HG03378 (cell line): ENCODE results near the gene CASZ1.

Experiments used
- ATAC-seq: cut with Tn5 transposase; IDR thresholded peaks from one replicate; pipeline ENCODE4 v1.9.1; 2021; ENCODE audit warnings: mild to moderate bottlenecking, moderate library complexity; ENCODE audit not compliant: unreplicated experiment

CASZ1 gene

DNA sequence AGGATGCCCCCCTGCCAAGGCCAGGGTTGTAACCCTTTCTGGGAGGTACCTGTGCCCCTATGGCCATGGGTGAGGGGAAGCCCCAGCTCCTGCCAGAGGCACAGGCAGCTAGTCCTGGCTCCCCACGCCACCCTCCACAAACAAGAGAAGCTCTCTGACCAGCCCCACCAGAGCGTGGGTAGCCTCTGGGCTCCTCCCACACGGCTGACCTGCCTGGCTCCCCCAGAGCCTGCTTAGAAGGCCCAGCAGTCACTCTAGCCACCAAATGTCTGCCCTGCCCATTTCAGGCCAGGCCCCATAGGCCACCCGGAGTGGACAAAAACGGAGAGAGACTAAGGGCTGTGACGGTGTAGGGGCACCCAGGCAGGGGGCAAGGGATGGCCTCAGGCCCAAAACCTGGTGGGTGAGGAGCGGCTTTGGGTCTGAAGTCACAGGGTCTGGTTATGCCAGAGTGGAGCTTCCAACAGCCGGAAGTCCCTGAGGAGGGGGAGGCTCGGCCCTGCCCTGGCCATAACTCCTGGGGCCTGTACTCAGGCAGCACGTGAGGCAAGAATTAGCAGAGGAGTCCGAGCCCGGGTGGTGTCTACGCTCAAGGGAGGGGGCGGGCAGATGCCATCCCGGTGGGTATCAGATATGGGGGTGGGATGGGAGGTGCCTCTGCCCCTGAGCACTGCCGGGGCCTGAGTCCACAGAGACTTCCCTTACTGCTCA is 155.4 kb downstream of the CASZ1 start:
- no peak for ATAC-seq

DNA sequence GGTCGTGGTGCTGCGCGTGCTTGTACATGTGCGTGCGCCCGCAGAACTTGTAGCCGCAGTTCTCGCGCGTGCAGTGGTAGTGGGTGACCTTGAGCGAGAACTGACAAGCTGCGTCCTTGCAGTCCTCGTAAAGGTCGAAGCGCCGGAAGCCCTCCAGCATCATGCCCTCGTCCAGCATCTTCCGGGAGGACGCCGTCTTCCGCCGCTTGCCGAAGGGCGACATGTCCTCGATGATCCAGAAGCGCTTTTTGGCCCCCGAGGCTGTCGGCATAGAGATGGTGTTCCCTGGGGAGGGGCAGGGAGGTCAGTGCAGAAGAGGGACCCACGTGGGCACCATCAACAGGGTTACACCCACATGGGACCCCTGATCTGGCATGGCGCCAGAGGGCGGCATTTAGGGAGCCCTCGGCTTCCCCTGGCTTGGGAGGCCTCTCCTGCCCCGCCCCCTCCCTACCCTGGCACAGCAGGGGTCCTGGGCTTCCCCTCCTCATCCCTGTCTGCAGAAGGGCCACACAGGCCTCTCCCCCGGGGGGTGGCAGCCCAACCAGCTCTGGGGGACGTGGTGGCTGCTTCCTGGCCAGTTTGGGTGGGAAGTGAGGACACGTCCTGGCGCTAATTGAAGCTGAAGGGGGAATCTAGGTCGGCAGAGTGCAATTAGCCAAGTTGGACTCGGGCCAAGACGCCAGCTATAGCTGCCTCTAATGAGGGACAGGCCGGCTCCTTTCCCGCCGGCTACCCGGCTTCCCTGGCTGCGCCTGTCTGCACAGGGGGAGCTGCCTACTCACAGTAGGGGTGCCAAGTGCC is 156.5 kb downstream of the CASZ1 start:
- no peak for ATAC-seq

DNA sequence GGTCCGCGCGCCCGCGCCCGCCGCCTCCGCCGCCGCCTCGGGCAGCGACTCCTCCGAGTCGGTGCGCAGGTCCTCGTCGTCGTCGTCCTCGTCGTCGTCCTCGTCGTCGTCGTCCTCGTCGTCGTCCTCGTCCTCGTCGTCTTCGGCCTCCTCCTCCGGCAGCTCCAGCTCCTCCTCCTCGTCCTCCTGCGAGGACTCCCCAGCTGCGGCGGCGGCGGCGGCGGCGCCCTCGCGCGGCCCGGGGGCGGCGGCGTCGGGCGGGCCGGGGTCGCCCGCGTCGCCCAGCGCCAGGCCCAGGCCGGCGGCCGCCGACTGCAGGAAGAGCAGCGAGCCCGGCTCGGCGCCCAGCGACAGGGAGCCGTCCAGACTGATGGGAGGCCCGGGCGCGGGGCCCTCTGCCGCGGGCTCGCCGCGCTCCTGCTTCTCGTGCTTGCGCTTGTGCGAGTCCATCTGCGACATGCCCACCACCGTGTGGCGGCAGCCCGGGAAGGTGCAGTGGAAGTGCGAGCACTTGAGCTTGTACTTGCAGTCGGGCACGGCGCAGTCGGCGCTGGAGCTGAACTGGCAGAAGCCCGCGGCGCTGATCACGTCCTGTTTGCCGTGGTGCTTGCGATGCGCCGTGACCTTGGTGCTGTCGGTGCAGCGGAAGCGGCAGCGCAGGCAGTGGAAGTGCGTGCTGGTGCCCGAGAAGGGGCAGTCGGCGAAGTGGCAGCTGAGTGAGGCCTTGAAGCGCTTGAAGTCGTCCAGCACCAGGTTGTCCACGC is 157.3 kb downstream of the CASZ1 start:
- no peak for ATAC-seq

DNA sequence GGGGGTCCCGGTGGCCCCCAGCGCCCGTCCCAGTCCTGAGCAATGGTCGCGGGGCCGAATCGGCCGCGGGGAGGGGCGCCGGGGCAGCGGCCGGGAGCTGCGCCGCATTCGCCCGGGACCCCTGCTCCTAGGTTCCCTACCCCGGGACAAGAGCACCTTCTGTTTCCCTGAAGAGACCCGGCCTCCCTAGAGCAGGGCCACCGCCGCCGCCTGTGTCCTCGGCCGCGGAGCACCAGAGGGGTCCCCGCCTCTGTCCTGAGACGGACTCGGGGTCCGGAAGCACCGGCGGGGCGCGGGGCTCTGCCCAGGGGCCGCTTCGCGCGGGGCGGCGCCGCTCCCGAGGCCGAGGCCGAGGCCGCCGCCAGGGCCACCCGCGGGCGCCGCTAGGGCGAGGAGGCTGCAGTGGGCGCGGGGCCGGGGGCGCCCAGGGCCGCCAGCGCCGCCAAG is 157.9 kb downstream of the CASZ1 start:
- ATAC-seq = no peak

DNA sequence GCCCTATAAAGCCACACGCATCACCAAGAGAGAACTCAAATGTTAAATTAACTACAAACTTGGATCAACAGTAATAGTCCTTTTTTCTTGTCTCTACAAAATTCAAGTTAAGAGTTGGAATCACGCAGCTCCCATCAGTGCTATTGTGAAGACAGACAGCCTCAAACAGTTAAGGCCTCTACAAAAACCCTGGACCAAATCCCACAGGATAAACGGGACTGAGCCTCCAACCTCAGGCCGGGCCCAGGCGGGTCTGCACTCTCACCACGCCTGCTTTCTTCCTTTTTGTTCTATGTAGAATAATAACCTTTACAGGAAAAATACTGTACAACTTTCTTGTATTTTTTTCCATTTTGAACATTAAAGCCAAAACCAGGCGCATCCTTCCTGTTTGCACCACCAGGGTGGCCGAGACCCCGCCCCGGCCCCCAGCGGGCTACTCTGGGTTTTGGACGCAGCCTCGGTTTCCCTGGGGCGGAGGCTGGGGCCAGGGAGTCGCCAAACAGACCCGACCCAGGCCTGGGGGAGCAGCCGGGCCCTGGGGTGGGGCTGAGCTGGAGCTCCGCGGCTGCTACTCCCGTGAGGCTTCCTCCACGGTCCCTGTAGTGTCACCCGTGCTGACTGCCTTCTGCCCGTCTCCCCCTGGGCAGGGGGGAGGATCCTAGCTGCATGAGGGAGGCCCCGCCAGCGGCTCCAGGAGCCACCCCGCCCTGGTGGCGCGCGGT is 158.4 kb downstream of the CASZ1 start:
- ATAC-seq = no peak

DNA sequence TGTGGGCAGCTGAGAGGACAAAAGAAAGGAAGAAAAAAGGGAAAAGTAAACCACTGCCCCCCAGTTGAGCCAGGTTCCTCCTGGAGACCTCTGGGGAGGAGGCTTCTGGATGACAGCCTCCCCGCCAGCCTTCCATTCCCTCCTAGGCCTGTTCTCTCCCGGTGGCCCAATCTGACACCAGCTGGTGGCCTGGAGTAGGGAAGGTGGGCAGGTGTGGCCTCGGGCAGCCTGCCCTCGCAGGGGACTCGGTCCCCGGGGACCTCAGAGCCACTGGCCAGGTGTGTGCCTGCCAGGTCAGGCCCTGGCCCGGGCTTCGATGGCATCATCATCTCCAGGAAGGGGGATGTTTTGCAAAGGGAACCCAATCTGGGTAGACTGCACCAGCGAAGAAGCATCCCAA is 159.0 kb downstream of the CASZ1 start:
- ATAC-seq = no peak

DNA sequence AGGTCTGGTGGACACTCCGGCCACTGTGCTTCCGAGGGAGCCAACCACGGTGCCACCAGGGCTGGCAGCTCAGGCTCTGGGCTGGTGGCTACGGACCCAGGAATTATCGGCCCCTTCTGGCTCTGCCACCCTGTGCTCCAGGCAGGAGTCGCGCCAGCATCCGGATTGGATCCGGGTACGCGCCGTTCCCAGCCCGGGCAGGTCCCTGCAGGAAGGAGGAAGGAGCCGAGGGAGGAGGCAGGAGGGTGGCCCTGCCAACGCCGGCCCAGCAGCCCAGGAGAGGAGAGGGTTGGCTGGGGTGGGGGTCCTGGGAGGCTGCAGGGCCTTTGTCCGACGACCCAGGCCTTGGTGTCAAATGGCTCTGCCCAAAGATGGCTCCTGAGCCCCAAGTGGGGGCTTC is 160.5 kb downstream of the CASZ1 start:
- no peak for ATAC-seq

DNA sequence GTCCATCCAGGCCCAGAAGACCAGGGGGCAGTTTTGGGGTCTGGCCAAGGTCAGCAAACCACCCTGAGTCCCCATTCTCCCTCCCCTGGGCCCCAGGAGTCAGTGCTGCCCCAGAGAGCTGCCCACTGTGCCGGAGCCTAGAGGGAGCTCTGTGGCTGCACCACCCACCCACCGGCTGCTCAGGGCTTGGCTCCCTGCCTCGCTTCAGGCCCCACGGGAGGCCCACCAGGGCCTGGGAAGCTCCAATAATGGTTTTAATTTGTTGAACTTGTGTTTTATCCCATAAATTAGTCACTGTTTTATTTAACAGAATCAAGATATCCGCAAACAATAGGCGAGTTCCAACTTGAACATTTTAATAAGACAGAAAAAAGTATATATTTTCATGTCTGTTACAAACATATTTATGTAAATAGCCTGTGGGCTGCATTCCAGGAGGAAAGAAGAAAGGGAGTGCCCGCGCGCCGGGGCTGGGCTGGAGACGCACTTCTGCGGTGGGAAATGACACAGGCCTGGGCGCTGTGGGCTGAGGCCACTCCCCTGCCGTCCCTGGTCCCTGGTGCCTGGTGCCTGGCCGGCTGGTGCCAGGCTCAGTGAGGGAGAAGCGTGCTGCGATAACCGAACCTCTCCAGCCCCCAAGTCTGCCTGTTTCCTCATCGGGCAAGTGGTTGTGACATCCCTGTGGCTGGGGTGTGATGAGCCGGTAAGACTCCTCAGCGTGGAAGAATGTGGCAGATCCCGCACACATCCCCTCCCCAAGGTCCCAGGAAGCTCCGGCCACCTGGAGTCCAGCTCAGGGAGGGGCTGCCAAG is 161.2 kb downstream of the CASZ1 start:
- ATAC-seq = no peak

DNA sequence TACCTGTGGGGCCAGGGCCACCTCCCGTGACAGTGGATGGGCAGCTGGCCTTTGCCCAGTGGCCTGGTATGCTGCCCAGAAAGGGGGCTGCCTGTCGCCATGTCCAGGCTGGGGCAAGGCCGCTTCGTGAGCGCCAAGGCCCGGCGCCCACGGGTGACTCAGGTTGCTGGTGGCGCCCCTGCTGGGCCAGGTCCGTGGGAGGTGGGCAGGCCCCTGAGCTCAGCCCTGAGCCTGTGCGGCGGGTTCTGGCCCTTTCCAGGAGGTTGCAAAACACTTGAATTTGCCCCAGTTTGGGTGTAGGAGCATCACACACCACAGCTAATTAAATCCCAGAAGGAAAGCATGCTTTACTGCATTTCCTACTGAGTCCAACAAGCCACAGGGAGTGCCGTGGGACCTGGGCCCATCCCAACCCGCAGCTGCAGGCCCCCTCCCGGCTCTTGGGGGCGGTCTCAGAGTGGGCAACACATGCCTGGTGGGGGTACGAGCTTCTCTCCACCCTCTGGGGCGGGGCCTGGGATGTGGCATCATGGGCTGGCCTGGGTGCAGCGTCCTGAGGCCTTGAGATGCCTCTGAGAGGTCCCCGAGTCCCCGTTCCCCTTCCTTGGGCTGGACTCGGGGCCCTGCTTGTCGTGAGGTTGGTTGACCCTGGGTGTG is 161.9 kb downstream of the CASZ1 start:
- ATAC-seq = no peak

DNA sequence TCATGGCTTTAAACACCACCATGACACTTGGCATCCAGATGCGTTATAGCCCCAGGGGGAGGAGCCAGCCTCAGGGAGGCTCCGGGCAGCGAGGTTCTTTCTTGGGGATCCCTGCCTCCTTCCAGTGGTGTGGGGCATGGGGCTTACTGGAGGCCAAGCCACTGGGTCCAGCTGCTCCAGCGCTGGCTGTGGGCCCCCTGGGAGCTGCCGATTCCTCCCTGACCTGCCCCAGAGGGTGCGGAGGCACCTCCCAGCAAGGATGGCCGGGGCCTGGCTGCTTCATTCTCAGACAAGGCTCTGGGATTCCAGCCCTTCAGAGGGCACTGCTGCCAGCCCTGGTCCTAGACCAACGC is 162.4 kb downstream of the CASZ1 start:
- no peak for ATAC-seq

DNA sequence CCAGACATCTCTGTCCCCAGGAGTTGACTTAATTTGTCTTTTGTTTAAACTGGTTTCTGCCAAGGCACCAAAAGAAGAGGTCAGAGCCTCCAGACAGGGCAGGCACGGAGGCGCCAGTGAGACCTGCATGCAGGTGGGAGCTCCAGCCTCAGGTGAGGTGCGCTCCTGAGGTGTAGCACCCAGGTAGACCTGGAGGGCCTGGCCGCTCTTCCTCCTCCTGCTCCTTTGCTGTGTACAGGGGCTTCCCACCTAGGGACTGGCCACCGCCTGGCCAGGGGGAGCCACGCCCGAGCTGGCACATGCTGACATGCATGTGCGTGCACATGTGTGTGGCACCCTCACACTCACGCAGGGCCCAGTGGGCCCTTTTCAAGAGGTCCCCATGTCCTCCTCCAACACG is 163.0 kb downstream of the CASZ1 start:
- no peak for ATAC-seq

DNA sequence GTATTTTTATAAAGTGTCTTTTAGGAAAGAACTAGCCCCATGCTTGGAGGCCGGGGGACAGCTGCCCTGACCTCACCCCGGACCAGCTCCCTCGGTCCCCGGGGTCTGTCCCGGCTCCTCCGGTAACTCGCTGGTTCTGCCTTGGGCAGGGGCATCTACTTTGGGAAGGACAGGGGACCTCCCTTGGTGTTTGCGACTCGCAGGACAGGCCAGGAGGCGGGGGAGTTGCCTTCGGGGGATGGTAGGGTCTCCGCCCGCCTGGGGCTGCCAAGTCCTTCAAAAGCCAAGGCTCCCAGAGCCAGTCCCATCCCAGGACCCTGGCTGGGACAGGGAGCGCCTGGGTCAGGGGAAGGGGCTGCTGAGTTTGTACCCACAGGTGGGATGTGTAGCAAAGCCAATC is 163.8 kb downstream of the CASZ1 start:
- ATAC-seq = no peak

DNA sequence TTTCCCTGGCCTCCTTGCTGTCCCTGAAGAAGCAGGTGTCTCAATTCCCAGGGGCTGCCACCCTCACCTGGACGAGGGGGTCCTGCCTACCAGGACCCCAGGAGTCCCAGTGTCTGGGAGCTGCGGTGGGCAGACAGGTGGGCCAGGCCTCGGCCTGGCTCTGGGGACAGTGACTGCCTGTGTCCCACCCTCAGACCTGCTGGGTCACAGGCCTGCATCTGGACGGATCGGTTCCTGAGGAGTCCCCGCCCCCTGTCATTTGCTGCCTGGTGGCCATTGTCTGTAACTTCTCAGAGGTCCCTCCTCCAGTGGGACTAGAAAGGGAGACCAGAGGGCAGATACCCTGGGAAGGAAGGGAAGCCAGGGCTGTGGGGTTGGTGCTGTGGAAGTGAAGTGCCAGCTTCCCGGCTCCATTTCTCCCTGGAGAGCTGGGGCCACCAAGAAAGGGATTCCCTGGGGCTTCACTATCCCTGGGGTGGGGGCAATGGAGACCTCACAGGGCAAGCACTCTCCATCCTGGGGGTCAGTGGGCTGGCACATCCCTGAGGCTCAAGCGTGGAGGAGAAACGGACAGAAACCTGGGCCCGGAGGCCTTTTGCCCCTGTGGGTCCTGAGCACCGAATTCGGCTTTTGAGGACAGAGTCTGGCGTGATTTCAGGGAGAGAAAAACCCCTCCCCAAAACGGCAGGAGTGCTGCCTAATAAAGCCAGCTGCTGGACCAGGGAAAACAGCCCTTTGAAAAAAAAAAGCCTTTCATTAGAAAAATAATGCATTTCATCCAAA is 164.4 kb downstream of the CASZ1 start:
- no peak for ATAC-seq

DNA sequence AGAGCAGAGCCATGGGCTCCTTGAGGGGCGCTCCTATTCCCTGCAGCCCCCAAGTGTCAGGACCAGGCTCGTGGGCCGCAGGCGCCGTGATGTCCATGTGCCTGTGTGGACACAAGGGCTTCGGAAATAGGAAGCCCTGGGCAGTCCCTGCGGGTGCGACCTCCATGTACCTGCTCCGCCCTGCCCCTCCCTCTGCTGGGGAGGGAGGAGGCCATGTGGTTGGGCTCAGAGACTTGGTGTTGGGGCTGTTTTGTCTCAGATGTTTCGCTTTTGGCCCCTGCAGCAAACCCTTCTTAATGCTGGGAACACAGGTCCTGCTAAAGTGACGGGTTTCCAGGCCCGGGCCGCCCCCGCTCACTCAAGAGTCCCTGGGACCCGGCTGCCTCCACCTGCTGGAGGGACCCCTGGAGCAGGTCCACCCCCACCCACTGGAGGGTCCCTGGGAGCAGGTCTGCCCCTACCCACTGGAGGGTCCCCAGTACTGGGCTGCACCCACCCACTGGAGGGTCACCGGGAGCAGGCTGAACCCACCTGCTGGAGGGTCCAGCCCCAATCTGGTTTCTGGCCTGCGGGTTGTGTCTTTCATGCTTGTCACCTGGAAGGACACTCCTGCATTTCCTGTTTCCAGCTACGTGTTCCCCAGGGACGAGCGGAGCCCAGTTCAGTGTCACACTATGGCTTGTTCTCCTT is 165.2 kb downstream of the CASZ1 start:
- ATAC-seq = no peak

DNA sequence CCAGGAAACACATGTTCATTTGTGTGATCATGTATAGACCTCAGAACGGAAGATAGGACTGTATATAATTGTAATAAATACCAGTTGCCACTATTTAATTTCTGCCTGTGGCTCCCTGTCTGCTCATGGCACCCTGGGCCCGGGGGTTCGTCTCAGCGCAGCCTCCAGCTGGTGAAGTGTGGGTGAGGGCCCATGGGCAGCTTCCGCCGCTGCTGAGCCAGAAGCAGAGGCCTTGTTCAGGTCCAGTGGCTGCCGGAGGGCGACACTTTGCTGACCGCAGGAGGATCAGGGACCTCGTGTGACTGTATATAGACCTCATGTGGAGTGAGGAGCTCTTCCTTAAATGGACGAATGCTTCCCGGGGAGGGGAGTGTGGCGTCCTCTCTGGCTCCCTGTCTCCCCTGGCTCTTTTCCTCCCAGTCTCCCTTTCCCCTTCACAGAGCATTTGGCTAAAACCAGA is 165.8 kb downstream of the CASZ1 start:
- no peak for ATAC-seq

DNA sequence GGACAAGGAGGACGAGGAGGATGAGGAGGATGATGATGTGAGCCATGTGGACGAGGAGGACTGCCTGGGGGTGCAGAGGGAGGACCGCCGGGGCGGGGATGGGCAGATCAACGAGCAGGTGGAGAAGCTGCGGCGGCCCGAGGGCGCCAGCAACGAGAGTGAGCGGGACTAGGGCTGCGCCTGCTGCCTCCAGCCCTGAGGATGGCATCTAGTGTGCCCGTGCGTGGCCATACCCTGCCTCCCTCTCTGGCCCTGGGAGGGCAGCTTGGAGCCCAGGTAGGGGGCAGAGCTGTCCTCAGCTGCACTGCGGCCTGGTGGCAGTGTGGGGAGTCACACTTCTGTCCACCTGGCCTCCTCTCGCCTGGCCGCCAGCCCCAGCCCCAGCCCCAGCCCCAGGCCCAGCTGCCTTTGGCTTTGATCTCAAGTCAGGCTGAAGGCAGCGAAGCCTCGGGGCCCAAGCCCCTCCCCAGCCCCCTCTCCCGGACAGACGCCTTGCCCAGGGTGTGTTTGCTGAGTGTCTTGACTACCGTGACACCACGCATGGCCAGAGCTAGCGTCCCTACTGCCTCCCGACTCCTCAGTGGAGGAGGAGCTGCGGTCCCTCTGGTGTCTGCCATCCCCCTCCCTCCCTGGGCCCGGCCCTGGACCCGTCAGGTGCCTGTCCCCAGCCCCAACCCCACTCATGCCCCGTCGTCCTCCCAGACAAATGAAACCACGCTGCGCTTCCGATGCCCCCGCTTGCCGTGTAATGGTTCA is 166.5 kb downstream of the CASZ1 start:
- ATAC-seq = no peak

DNA sequence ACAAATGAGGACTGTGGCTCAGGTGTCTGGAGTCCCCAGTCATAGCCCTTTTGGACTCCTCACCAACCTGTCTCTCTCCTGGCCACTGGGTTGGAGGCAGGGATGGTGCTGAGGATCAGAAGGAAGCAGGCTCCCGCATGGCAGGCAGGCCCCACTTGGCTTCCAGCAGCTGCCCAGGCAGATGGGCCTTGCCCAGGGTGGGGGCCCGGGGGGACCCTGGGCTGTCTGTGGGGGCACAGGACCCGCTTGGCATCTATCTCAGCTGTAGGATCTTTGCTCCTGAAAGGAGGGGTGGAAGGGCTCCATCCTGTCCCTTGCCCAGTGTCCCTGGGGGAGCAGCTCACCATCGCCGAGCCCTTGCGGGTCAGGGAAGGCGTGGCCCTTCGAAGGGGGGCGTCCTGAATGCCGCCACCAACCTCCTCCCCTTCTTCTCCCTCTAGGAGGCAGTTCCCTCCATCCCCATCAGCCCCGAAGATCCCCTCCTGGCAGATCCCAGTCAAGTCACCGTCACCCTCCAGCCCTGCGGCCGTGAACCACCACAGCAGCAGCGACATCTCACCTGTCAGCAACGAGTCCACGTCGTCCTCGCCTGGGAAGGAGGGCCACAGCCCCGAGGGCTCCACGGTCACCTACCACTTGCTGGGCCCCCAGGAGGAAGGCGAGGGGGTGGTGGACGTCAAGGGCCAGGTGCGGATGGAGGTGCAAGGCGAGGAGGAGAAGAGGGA is 167.2 kb downstream of the CASZ1 start:
- no peak for ATAC-seq
